Endothelial cell of umbilical vein (primary cell): ENCODE measurements around the gene ADGRG2.

Source experiments
- EZH2 ChIP-seq: IDR thresholded peaks from 2 replicates; pipeline ENCODE4 v1.6.1; 2012; ENCODE audit warnings: borderline replicate concordance, low read depth, mild to moderate bottlenecking, moderate library complexity, low read length, inconsistent platforms; ENCODE audit not compliant: severe bottlenecking
- FOS ChIP-seq: IDR thresholded peaks from 2 replicates; pipeline ENCODE4 v1.6.1; 2011; ENCODE audit warnings: mild to moderate bottlenecking, low read length, moderate library complexity, borderline replicate concordance; ENCODE audit not compliant: insufficient read depth
- GATA2 ChIP-seq: IDR thresholded peaks from 2 replicates; pipeline ENCODE4 v1.7.0; 2011; ENCODE audit warnings: low read depth, mild to moderate bottlenecking, moderate library complexity, mixed read lengths, low read length; ENCODE audit not compliant: insufficient read length, insufficient read depth
- JUN ChIP-seq: IDR thresholded peaks from 2 replicates; pipeline ENCODE4 v1.6.1; 2011; ENCODE audit warnings: borderline replicate concordance, low read depth; ENCODE audit not compliant: insufficient read length, insufficient read depth
- MYC ChIP-seq: IDR thresholded peaks from one replicate; pipeline ENCODE4 v1.6.1; 2011; ENCODE audit warnings: mild to moderate bottlenecking, low read depth, low read length
- POLR2A ChIP-seq: IDR thresholded peaks from 2 replicates; pipeline ENCODE4 v1.6.1; 2012; ENCODE audit warnings: low read depth, mild to moderate bottlenecking, control low read depth, low read length
- POLR2AphosphoS5 ChIP-seq: IDR thresholded peaks from 2 replicates; pipeline ENCODE4 v1.6.1; 2012; ENCODE audit warnings: low read depth, mild to moderate bottlenecking, control low read depth, low read length, moderate library complexity; ENCODE audit not compliant: insufficient read depth
- TF ChIP-seq, protein P1 (sequence below), 2 donors: IDR thresholded peaks; 1 replicate in 1 of 2; 2 replicates in 1 of 2; pipeline ENCODE4 v1.5.1; 2011; ENCODE audit warnings: low read length in 2 of 2, mild to moderate bottlenecking in 2 of 2, moderate library complexity in 2 of 2, control low read depth in 1 of 2, inconsistent platforms in 1 of 2, low read depth in 1 of 2; ENCODE audit not compliant: insufficient read depth in 1 of 2; ENCODE audit errors: extremely low read depth in 1 of 2
- TF ChIP-seq, protein P2 (sequence below): IDR thresholded peaks from 2 replicates; pipeline ENCODE4 v1.6.1; 2011; ENCODE audit not compliant: insufficient read depth, insufficient read length

DNA sequence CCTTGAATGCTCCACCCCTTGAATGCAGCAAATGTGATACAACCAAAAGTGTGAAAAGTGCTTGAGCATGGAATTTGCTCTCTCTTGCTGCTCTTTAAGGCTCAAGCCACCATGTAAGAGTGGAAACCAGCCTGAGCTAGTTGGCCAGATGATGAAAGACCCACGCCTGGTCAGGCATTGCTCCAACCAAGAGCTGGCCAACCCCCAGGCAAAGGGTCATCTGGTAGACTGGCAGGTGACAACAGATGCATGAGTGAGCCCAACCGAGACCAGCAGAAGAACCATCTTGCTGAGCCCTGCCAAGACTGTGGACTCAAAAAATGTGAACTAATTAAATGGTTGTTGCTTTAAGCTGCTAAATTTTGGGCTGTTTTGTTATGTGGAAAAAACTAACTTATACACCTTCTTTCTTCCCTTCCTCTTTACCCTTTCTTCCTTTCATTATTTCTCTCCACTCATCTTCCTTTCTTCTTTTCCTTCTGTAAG, 32.7 kb downstream of the ADGRG2 start:
- TF ChIP-seq EZH2 (no peak), POLR2AphosphoS5 (no peak), POLR2A (no peak), FOS (no peak), GATA2 (no peak), JUN (no peak), MYC (no peak)
- TF ChIP-seq, protein P1, sequence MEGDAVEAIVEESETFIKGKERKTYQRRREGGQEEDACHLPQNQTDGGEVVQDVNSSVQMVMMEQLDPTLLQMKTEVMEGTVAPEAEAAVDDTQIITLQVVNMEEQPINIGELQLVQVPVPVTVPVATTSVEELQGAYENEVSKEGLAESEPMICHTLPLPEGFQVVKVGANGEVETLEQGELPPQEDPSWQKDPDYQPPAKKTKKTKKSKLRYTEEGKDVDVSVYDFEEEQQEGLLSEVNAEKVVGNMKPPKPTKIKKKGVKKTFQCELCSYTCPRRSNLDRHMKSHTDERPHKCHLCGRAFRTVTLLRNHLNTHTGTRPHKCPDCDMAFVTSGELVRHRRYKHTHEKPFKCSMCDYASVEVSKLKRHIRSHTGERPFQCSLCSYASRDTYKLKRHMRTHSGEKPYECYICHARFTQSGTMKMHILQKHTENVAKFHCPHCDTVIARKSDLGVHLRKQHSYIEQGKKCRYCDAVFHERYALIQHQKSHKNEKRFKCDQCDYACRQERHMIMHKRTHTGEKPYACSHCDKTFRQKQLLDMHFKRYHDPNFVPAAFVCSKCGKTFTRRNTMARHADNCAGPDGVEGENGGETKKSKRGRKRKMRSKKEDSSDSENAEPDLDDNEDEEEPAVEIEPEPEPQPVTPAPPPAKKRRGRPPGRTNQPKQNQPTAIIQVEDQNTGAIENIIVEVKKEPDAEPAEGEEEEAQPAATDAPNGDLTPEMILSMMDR (IDR thresholded peaks at IDR 0.05; ENCODE audit: extremely low read depth in 1 of 2, insufficient read depth in 1 of 2, low read depth in 1 of 2, low read length in 2 of 2): no peak
- TF ChIP-seq, protein P2, sequence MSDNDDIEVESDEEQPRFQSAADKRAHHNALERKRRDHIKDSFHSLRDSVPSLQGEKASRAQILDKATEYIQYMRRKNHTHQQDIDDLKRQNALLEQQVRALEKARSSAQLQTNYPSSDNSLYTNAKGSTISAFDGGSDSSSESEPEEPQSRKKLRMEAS: no peak
